CD4-positive, alpha-beta T cell treated with Interferon alpha-2 for 1 hour (primary cell): Measurements from ENCODE around the gene HS1BP3.

Experiments used
- DNase-seq, 2 donors: peaks; one replicate each; pipeline ENCODE4 v3.0.0-alpha.2; 2020 to 2022

HS1BP3 gene

DNA sequence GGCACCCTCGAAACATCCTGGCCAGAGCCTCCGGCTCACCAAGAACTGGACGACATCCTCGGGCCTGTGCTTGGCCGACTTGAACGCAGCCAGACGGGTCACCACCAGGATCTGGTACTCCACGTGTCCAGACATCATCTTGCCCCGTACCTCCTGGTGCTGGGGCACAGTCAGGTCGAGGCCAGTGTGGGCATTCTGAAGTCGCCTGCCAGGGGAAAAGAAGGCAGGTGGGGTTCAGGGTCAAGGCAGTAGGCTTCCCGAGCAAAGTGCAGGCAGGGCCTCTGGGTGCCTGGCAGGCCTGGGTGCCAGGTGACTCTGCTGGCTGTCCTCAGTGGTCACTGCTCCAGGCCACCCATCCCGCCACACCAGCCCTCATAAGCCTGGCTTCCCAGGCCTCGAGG is 5.6 kb downstream of the HS1BP3 start:
- DNase-seq: no peak

DNA sequence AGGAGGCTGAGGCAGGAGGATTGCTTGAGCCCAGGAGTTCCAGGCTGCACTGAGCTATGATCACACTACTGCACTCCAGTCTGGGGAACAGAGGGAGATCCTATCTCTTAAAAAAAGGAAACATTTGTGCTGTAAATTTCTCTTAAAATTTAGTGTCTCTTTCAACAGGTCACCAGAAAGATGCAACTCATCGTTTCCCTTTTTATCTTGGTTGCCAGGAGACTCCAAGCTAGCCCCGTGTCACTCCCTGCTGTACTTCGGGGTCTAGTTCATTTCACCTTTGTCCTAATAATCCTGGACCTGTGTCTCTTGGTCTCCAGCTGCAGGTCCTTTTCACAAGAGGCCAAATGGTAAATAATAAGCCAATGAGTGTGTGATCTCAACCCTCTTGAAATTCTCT is 7.1 kb downstream of the HS1BP3 start:
- DNase-seq: no peak

DNA sequence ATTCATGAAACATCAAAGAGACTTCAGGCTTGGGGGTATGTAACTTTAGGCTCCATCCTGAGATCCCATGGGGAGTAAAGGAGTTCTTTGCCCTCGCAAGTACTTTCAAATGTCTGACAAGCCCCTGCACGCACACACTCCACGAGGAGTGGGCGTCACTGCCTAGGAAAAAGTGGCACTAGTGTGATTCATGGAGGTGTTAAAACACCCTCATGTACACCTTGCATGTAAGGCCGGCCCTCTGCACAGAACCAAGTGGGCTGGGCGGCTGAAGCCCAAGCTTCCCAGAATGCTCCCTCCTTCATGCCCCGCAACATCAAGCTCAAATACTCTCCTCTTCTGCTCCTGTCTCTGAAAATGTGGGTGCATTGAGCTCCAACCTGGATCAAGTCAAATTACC is 7.8 kb downstream of the HS1BP3 start:
- no peak for DNase-seq

DNA sequence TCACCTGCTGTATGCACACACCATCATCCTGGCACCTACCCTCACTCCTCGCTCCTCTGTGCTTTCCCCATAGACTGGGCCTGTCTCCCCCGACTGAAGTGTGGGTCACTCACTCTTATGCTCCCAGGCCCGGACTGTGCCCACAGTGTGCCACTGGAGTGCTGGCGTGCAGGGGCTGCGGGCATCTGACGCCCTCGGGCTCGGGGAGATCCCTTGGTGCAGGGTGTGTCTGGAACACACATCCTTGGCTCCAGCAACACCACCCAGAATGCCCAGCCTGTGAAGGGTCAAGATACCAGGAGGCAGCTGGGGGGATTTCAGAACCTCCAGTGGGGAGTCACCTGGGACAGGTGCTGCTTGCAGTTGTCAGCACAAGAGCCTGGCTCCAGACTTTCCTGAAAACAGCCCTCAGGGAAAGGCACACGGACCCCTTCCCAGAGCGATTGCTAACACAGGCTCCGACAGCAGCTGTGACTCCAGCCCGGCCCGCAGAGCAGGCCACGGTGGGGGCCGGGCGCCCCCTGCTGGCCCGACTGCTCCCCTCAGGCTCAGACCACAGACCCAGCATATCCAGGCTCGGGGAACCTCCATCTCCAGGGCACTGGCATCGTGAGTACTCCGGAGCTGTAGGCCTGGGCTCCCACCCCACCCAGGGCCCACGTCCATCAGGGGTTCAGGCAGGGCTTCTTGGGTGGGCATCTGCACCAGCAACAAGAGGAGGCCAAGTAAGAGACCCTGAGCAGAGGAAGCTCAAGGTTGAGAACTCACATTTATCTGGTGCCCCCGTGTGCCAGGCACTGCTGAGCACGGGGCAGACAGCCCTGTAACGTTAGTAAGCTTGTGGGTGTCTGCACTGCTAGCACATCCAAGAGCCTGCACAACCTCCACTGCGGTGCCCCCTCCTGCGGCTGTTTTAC is 8.6 kb downstream of the HS1BP3 start:
- DNase-seq: peak; percentile 72 to 75

DNA sequence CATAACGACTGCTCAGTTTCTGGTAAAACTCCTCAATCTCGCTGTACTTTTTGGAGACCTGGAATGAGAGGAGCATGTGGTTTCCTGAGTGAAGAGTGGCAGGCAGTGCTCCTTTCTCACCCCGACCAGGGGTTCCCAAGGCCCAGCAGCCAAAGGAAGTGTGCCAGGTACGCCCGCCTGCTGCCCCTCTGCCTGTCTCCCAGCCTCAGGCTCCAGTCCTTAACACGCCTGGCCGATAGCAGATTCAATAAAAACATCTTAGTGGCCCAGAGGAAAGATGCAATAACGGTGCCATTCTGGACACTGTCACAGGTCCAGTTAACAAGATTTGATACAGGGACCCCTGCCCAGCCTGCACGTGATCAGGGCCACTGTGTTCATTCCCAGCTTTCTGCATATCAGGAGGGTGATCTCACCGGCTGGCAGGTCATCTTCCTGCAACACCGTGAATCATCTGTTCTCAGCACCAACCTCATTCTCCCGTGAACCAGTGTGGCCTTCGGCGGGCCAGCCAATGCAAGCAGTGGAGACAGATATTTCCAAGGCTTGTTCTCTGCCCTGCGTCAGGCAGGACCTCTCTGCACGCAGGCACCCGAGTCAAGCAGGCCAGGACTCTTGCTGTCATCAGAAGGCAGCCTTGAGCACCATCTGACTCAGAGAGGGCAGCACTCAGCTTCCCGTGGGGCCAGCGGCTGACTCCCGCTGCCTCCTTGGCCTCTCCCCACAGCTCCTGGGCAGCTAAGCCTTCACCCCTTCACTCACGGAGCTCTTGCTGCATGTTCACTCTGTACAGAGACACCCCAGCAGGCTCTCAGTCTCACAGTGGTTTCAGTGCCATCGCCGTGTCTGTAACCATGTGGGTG is 9.5 kb downstream of the HS1BP3 start:
- DNase-seq: no peak

DNA sequence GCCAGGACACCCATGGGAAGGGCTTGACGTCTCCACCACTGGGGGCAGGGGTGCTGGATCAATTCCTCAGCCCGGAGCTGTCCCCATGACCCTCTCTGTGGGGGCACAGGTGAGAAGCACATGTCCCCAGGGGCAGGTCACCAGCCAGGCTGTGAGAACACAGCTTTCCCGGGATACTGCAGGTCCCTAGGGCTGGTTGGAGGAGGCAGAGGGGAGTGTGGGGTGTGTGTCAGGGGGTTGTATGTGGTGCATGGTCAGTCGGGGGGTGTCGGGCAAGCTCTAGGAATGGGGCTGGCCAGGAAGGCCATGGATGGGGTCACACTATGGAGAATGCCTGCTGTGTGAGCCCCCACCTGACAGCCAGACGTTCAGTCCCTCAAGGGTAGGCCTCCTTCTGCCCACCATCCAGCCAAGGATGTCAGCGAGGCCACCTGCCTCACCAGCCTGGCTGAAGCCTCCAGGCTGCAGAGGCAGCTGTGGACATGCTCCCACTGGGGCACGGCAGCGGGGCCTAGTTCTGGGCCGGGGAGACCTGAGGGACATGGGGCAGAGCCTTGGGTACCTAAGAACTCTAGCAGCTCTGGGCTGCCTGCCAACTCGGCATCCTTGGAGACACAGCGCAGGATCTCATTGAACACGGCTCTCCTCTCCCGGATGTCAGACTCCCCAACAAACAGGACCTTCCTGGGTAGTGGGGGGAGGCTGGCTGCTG is 10.3 kb downstream of the HS1BP3 start:
- no peak for DNase-seq

DNA sequence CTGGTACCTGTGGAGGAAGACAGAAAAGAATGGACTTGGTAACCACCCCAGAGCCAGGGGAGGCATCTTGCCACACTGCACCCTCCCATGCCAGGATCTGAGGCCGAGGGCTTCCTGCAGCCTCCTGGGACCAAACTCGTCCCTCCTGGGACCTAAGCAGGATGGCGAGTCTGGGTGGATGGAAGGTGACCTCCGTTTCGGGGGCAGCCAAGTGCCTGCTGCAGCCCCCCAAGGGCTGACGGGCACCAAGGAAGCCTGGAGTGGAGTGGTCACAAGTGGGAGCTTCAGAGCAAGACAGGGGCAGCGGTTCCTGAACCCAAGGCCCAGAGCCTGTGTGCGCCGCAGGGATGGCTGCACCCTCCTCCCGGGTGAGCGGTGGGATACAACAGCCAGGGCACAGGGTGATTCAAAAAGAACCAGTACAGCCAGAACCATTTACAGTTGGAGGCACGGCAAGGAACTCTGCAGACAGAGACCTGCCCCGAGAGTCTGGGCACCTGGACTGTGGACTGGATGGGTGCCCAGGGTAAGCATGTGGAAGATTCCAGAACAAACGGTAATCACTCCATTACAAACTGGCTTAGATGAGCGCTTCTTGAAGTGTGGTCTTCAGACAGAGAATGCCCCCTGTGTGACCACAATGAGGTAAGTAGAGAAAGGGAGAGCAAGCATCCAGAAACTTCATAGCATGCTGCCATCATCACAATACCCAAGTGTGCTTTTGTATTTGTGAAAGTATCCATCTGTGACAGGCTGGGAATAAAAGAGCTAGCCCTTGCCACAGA is 12.1 kb downstream of the HS1BP3 start:
- no peak for DNase-seq

DNA sequence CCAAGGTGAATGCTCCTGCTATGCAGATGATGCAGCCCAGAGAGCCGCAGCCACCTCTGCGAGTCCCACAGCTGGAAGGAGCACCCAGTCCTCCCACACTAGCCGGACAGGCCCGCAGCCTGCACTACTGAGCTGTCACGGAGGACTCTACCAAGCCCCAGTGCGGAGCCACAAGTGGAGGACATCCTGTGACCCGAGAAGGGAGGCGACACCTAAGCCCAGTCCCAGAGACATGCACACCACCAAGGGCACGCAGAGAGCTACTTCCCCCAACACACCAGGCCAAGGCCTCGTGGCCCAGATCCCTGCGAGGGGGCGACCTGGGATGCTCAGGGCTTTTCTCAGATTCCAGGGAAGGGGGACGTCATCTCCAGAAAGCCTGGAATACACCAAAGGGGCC is 12.9 kb downstream of the HS1BP3 start:
- no peak for DNase-seq

DNA sequence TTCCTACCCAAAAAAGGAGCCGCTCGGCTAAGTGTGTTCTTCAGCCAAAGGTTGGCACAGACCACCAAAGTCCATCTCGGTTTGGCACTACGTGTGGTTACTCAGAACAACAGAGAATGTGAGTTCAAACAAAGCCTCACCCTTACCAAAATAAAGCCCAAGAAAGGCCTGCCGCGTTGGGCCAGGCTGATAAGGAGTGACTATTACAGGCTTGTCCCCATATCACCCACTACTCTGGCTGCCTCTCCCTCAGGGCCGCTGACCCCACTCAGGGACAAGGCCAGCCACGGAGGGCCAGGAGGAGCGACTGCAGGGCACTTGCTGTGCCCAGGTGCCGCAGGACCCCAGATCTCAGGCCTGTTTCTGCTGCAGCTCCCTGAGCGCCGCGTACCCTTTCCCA is 13.8 kb downstream of the HS1BP3 start:
- DNase-seq: no peak

DNA sequence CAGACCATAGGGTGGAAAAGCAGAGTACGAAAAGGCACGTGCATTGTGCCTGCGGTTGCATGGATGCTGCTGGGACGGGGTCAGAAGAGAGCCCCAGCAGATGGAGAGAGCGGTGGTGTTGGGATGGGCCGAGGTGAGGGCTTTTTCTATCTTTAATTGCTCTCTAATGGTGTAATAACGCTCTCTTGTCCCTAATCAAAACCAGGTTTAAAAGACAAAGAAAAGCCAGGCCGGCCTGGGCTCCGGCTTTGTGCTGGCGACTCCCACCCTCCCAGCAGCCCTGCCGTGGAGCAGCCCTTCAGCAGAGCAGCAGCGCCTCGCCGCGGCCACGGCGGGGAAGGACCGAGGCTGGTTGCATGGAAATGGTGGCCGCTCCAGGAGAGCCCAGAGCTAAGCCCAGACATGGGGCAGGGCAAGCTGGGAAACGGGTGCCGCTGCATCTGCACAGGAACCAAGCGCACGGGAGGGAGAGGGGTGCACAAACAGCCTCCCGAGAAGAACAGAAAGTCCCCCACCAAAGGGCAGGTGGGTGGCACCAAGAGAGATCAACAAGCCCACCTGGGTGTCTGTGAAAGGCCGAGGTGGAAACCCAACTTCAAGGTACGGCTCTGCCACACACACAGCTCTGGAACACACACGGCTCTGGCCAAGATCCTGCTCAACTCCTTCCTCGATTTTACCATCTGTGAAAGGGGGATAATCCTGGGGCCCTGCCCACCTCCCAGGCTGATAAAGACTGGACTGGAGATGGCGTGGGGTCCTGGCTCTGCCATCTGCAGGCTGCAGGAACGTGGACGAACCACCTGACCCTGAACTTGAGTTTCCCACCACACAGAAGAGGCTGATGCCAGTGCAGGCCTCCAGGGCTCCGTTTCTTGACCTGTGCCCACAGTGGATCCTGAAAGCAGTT is 15.0 kb downstream of the HS1BP3 start:
- peak; percentile 31 to 37 for DNase-seq

DNA sequence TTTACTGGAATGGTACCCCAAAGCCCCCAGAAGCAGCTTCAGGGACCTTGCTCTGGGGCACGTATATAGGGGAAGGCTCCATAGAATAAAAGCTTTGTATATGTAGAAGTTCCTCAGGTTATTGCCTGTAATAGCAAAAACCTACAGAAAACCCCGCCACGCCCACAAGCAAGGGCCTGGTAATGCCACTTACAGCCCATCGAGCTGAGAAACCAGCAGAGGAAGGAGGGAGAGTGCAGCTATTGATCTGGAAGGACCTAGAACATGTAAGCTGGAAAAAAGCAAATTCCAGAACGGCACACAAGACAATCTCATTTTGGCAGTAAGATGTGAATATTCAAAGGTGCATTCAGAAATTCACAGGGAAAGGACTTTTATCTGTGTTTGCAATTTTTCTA is 15.8 kb downstream of the HS1BP3 start:
- no peak for DNase-seq

DNA sequence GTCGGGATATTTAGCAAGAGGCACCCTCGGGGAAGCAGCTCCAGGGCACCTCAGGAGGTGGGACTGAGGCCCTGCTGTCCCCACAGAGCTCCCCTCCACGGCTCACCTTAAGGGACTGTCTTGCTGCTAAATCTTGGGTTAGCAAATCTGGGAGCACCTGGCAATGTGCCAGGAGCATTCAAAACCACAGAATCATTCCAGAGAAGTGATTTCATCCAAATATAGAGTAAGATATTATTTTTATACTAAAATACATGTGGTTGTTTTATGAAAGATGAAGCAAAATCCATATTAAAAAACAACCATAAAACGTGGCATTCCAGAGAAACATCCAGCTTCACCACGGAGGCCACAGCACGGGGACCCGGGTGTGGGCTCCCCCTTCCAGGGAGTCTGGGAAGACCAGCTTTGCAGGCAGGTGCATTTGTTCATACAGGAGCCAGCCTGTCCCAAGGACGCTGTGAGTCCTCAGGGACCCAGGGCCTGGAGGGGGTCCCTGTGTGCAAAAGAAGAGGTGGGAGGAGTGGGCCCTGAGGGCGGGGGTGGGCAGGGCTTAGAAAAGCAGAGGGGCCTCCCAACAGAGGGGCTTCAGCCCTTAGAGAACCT is 16.3 kb downstream of the HS1BP3 start:
- DNase-seq: no peak

DNA sequence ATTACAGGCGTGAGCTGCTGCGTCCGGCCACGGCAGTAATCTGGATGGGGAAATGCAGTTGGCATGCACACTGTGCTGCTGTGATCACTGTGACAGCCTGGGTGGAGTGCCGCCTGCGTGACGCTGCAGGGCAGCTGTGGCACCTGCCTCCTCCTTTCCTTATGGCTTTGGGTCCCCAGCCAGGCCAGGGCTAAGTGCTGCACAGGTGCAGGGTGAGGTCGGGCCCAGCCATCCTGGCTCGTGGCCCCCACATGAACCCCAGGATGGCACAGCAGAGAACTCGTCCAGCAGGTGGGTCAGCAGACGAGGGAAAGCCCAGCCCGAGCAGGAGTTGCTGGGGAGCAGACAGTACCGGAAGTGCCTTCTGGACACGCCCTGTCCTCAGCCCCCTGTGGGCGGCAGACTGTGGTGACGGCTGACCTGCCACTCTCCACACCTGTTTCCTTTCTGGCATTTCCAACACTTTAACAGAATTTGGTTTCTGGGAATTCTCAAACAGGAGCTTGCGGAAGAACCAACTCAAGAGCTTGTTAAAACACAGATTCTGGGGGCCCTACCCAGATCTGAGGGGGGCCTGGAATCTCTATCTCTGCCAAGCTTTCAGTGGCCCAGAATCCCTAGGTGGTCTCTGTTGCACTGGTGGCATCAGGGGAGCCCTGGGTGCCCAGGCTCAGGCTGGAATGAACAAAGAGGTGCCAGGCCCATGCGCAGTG is 16.9 kb downstream of the HS1BP3 start:
- no peak for DNase-seq

DNA sequence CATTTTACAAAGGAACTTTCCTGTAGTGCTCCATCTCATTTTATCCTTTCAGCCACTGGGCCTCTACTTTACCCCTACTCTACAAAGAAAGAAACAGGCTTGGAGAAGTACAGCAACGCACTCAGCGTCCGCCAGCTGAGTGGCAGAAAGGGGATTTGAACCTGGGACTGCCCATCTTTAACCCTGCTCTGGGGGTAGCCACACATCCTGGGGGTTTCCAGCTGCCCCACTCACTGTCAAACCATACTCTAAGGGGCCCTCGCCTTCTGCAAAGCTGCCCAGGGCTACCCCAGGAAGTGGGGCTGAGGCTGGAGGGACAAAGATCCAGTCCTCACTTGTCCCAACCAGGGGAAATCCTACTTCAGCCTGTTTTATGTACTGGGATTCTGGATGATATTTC is 17.9 kb downstream of the HS1BP3 start:
- no peak for DNase-seq

DNA sequence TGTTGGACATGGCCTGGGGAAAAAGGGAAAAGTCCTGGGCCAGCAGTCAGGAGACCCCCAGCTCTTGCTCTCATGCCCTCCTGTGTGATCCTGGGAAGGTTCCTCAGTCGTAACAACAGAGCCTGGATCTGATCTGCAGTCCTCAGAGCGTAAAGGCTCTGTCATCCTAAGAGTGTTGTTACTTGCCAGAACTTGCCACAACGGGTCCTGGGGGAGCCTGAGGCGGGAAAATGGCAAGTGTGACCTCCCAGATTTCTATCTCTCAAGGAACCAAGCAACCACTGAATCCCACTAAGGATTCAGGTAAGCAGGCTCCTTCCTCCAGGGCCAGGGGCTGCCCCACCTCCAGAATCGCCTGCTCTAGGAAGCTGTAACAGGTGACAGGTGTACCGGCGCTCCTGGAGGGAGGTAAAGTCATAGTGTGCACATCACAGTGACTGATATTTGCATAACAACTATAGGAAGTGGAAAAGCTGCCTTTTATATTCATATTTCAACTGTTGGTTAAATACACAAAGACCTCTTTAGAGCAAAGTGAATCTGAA is 18.4 kb downstream of the HS1BP3 start:
- no peak for DNase-seq

DNA sequence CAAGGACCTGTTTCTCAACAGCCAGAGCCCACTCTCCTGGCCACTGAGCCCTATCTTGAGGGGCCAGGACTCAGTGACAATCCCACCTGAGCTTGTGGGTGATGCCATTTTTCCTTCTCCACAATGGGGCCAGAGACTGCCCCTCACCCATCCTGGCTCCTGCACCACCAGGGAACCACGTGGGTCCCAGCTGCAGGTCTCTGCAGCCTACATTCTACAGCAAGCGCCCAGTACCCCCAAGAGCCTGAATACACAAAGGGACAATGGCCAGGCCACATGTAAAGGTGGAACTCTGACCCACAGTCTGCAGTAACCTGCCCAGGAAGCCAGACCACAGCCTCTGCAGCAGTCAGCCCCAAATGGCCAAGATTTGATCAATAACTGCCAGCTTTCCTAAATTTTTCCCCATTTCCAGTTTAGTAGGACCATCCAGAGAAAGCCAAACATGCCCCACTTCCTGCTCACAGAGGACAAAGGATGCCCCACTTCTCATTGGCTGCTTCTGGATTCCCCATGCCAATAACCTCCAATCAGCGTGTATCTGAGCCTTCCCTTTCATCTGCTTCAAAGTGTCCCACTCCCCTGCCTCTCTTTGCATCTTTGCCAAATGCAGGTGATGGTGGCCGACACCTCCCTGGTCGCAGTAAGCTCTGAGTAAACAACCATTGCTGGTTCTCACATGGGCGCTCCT is 19.1 kb downstream of the HS1BP3 start:
- no peak for DNase-seq

DNA sequence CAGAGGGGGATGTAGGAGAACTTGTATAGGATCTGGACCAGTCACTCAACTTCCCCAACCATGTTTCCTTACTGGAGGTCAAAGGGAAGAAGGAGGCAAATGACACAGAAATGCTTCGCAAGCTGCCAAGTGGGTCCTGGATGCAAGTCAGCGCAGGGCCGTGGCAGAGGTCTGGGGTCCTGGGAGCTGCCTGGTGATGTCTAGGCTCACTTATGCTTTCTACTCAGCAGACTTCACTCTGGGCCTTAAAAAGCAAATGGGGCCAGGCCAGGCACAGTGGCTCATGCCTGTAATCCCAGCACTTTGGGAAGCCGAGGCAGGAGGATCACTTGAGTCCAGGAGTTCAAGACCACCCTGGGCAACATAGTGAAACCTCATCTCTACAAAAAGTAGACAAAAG is 19.9 kb downstream of the HS1BP3 start:
- no peak for DNase-seq

DNA sequence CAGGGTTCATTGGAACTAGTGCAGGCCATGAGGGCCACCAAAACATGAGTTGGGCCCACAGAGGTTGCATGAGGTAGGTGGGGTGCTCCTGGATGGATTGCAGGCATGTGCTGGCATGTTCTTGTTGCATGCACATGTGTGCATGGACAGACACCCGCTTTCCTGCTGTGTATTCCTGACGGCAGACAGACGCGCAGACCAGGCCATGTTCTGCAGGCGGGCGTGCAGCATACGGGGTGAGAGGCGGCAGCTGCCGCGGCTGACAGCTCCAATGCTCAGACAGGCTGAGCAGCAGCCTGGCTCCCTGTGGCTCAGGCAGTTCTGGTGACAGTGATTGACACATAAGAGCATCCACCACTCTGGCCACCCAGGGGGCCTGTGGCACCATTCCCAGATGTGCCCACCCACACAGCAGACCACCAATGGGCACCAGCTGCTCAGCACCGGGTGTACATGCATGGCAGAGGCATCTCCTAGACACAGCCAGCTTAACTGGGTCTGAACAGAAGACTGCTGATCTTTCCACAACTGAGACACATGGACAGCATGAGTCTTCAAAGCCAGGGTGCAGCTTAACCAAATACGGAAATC is 21.2 kb downstream of the HS1BP3 start:
- DNase-seq: no peak

DNA sequence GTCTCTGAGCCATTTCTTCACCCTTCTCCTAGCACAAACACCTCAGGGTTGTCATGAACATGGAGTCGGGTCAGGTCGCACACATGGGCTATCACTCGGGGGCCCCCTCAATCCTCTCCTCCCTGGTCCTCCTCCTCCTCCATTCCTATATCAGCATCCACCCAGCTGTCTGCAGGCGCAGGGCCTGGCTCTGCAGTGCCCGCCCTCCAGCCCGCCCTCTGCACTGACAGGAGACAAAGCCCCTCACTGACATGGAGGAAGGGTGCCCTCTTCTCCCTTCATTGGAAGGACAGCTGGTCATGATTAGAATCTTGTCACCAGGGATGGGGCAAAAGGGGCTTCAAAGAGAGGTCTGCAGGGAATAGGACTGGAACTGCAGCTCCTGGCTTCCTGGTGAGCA is 21.7 kb downstream of the HS1BP3 start:
- no peak for DNase-seq
